Endodermal cell (in vitro differentiated cells): ENCODE results near the gene FLNC. TPM values are rescaled to one million over a fixed set of nuclear protein-coding genes. Genes with fewer than 3 reads are reported as not detected.
A peak's percentile ranks its signal among the peaks of the same experiment; 100 is the strongest.

Source experiments
- DNase-seq: peaks from one replicate; pipeline ENCODE4 v3.0.0-alpha.2; 2017
- H3K27ac ChIP-seq: 2 replicates; pipeline ENCODE4 v1.5.1; 2013; ENCODE audit warnings: mild to moderate bottlenecking, low read depth, low read length, moderate library complexity
- H3K27me3 ChIP-seq: 2 replicates; pipeline ENCODE4 v1.6.1; 2013; ENCODE audit warnings: mild to moderate bottlenecking, low read length, moderate library complexity; ENCODE audit not compliant: insufficient read depth, control insufficient read depth, poor library complexity, severe bottlenecking
- H3K36me3 ChIP-seq: 2 replicates; pipeline ENCODE4 v1.7.0; 2013; ENCODE audit warnings: mild to moderate bottlenecking, low read length, moderate library complexity; ENCODE audit not compliant: control insufficient read depth, insufficient read depth
- H3K4me1 ChIP-seq: one replicate; pipeline ENCODE4 v1.7.0; 2013; ENCODE audit warnings: low read length; ENCODE audit not compliant: control insufficient read depth, insufficient read depth
- H3K4me3 ChIP-seq: 2 replicates; pipeline ENCODE4 v1.5.1; 2013; ENCODE audit warnings: mild to moderate bottlenecking, low read length, moderate library complexity
- H3K9ac ChIP-seq: 2 replicates; pipeline ENCODE4 v1.6.1; 2013; ENCODE audit warnings: mild to moderate bottlenecking, low read length, moderate library complexity; ENCODE audit not compliant: poor library complexity, severe bottlenecking; ENCODE audit errors: extremely low read depth
- H3K9me3 ChIP-seq: 2 replicates; pipeline ENCODE4 v1.6.1; 2013; ENCODE audit warnings: mild to moderate bottlenecking, low read length, moderate library complexity; ENCODE audit not compliant: control insufficient read depth
- H3K27ac Mint-ChIP-seq: 2 replicates; pipeline ENCODE4 v1.8.0; 2020; ENCODE audit warnings: mixed read lengths
- H3K27me3 Mint-ChIP-seq: 2 replicates; pipeline ENCODE4 v1.8.0; 2021; ENCODE audit warnings: mild to moderate bottlenecking, mixed read lengths; ENCODE audit not compliant: insufficient read depth
- H3K36me3 Mint-ChIP-seq: 2 replicates; pipeline ENCODE4 v1.8.0; 2020; ENCODE audit warnings: low read depth, mixed read lengths
- H3K4me1 Mint-ChIP-seq: 2 replicates; pipeline ENCODE4 v1.8.0; 2020; ENCODE audit warnings: mixed read lengths
- H3K4me3 Mint-ChIP-seq: 2 replicates; pipeline ENCODE4 v1.8.0; 2020; ENCODE audit warnings: mild to moderate bottlenecking, moderate library complexity, mixed read lengths
- H3K9me3 Mint-ChIP-seq: 2 replicates; pipeline ENCODE4 v1.8.0; 2020; ENCODE audit warnings: mild to moderate bottlenecking, mixed read lengths
- WGBS, 2 experiments: methylation state at CpG; one replicate each; pipeline versions ENCODE4 v1.1.5 to v1.1.7; 2013; ENCODE audit warnings: missing lambda C conversion rate in 2 of 2, mixed read lengths in 1 of 2; ENCODE audit not compliant: insufficient coverage in 1 of 2, insufficient read length in 1 of 2; 5-methylcytosine and 5-hydroxymethylcytosine counted together
- total RNA-seq, 2 donors: library from RNA; stranded (reverse); fragmentation: NEBNext Ultra II Directional in 1 of 2; extraction: Animal tissue kit (Norgen Biotek cat#: 25700) in 1 of 2; gene quantifications; 2 replicates in 1 of 2; 3 replicates in 1 of 2; pipeline ENCODE4 v1.2.1, GENCODE V29; 2021
- TF ChIP-seq, protein P1 (sequence below): fragments of 200-600 bp; sonication (generic); conservative IDR thresholded peaks from 2 replicates; pipeline ENCODE4 v1.5.0; 2021; ENCODE audit warnings: antibody characterized with exemption, mild to moderate bottlenecking

FLNC gene
- total RNA-seq, 2 donors from 2014 or later = 6.6 to 11.5 TPM

DNA sequence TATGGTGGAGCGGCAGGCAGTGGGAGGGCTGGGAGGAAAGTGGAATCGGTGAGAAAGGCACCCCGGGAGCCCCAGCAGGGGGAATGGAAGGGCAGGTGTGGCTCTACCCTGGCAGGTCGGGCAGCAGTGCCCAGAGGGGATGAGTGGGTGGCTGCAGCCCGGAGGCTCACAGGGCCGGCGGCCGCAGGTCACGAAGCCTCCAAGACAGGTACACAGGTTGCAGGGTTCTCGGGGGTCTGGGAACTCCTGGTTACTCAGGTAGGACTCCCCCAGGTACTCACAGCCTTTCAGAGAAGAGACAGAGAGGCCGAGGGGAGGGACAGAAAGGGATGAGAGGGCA is 58.5 kb downstream of the FLNC start:
- TF ChIP-seq, protein P1, sequence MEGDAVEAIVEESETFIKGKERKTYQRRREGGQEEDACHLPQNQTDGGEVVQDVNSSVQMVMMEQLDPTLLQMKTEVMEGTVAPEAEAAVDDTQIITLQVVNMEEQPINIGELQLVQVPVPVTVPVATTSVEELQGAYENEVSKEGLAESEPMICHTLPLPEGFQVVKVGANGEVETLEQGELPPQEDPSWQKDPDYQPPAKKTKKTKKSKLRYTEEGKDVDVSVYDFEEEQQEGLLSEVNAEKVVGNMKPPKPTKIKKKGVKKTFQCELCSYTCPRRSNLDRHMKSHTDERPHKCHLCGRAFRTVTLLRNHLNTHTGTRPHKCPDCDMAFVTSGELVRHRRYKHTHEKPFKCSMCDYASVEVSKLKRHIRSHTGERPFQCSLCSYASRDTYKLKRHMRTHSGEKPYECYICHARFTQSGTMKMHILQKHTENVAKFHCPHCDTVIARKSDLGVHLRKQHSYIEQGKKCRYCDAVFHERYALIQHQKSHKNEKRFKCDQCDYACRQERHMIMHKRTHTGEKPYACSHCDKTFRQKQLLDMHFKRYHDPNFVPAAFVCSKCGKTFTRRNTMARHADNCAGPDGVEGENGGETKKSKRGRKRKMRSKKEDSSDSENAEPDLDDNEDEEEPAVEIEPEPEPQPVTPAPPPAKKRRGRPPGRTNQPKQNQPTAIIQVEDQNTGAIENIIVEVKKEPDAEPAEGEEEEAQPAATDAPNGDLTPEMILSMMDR = no peak
- Histone ChIP-seq H3K27ac (no peak overlapping the region), H3K4me3 (no peak overlapping the region), H3K4me1 (no peaks in the 10 kb centered on the region), H3K9ac (no peak overlapping the region), H3K36me3 (no peaks in the 10 kb centered on the region), H3K27me3 (no peaks in the 10 kb centered on the region), H3K9me3 (no peaks in the 10 kb centered on the region)
- DNase-seq = no peak
- peaks cover 4% of the 10 kb centered on the region for H3K4me1 Mint-ChIP-seq
- no peaks in the 10 kb centered on the region for H3K9me3 Mint-ChIP-seq
- H3K36me3 Mint-ChIP-seq = peaks cover 2% of the 10 kb centered on the region
- peaks cover 9% of the 10 kb centered on the region for H3K27me3 Mint-ChIP-seq
- no peak overlapping the region for H3K4me3 Mint-ChIP-seq
- 84 to 89% methylated on average over 6 to 11 of the region's 11 CpGs for WGBS, 2 experiments
- H3K27ac Mint-ChIP-seq = no peak overlapping the region

DNA sequence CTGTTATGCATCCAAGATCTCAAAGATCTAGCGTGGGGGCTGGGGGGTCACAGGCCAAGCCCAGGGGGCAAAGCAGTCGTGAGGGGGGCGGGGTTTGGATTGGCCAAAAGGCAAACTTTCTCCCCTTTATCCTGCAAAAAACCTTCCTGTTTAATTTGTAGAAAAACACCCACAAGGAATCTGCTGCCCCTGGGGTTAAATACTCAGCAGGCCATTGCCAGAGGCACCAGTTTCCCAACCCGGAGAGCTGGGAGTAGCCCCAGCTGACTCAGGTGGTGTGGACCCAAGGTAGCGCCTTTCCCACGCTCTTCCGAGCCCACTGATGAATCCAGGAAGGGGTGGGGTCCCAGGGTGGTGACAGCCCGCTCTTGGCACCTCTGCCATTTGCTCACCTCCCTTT is 58.9 kb downstream of the FLNC start:
- Histone ChIP-seq H3K9ac (no peak overlapping the region), H3K4me1 (no peaks in the 10 kb centered on the region), H3K36me3 (no peaks in the 10 kb centered on the region), H3K9me3 (no peaks in the 10 kb centered on the region), H3K27me3 (no peaks in the 10 kb centered on the region), H3K4me3 (no peak overlapping the region), H3K27ac (no peak overlapping the region)
- TF ChIP-seq, protein P1 = no peak
- Mint-ChIP-seq H3K27me3 (peaks cover 9% of the 10 kb centered on the region), H3K9me3 (no peaks in the 10 kb centered on the region), H3K4me1 (peaks cover 3% of the 10 kb centered on the region), H3K4me3 (no peak overlapping the region), H3K27ac (no peak overlapping the region), H3K36me3 (peaks cover 2% of the 10 kb centered on the region)
- 79 to 81% methylated on average over 5 to 8 of the region's 8 CpGs for WGBS, 2 experiments
- no peak for DNase-seq

DNA sequence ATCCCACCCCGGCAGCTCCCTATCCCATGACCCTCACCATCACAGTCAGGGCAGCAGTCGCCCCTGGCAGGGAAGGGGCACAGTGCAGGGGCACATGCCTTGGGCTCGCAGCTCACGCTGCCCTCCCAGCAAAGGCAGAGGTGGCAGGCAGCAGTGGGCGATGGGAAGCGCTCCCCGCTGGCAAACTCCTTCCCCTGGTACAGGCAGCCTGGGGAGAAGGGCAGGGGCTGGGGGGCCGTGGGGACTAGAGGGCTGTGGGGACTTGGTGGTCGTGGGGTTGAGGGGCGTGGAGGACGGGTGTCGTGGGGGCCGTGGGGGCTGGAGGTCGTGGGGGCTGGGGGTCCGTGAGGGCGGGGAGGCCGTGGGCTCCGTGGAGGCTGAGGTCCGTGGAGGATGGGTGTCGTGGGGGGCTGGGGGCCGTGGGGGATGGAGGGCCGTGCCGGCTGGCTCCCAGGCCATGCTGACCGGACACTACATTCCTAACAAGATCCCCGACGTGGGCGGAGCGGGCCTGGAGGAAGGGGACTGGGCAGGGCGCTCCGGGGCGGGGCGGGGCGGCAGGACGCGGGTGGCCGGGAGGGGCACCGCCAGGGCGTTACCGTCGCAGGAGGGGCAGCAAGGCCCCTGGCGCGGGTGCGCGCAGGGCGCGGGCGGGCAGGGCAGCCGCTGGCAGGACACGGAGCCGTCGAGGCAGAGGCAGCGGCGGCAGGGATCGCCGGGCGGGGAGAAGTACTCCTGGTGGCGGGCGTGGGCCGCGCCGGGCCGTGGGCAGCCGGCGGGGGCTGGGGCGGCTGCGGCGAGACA is 60.3 kb downstream of the FLNC start:
- Mint-ChIP-seq H3K9me3 (no peaks in the 10 kb centered on the region), H3K4me1 (no peaks in the 10 kb centered on the region), H3K27ac (no peak overlapping the region), H3K4me3 (peak overlapping the region; percentile 10), H3K36me3 (peaks cover 2% of the 10 kb centered on the region), H3K27me3 (peaks cover 9% of the 10 kb centered on the region)
- WGBS, 2 experiments = 79 to 85% methylated on average over 28 to 64 of the region's 67 CpGs
- H3K9ac ChIP-seq = no peak overlapping the region
- no peaks in the 10 kb centered on the region for H3K36me3 ChIP-seq
- no peaks in the 10 kb centered on the region for H3K9me3 ChIP-seq
- H3K27me3 ChIP-seq = no peaks in the 10 kb centered on the region
- no peak overlapping the region for H3K27ac ChIP-seq
- H3K4me1 ChIP-seq = no peaks in the 10 kb centered on the region
- H3K4me3 ChIP-seq = no peak overlapping the region
- TF ChIP-seq, protein P1 = peak; percentile 40
- peak; percentile 82 for DNase-seq
